Measurements from ENCODE around the gene RPS15. TPM values are rescaled to one million over a fixed set of nuclear protein-coding genes. Genes with fewer than 3 reads are reported as not detected.

RPS15 gene
- total and polyA plus RNA-seq, 9 of the 15 experiments (the other 6 are each of a cell fraction or from before 2014, with no cell fraction given): 605 to 2,791 (median 957) TPM

GRCh38 chr19:1441022-1441426, 2.8 kb downstream of the RPS15 start:
- ChIA-PET POLR2A (interaction anchor here (0.5 to 1.8 kb wide), 11 partner anchors 10 to 298 kb away, joined by 3 to 7 read pairs (median 3); partner anchors contain the start of gene CIRBP), CTCF (ENCODE audit: low intra/inter-chr PET ratio) (no interaction called here)
- FAIRE-seq (no peak), ATAC-seq (no peak), DNase-seq (ENCODE audit: extremely low read depth in 1 of 4, low spot score in 3 of 4) (no peak)
- no peak overlapping the region for H2AFZ ChIP-seq (ENCODE audit: low read depth, low read length)
- intact Hi-C loops (cut with micrococcal nuclease): loop anchor here (10.0 kb wide), 1 partner anchor 166 kb away; the partner anchor contains the start of gene FAM174C
- WGBS (ENCODE audit: insufficient coverage, low coverage, missing lambda C conversion rate): 88% methylated on average over 9 of the region's 9 CpGs
- no peaks in the 10 kb centered on the region for H3K9me3 ChIP-seq (replicated peaks; ENCODE audit: control insufficient read depth, insufficient read depth, low read depth, low read length)
- in situ Hi-C loops (cut with MboI): no loop called here
- peak overlapping the region; percentile 38; the same call in 1 of the 3 replicates for H3K27ac ChIP-seq (ENCODE audit: extremely low read depth, low read depth, low read length)
- peaks cover 45 to 91% of the 10 kb centered on the region in 2 experiments for H3K4me1 ChIP-seq (replicated peaks in 1 of 2; ENCODE audit: control insufficient read depth in 2 of 2, insufficient read depth in 2 of 2, low read length in 2 of 2)
- peaks cover 46% of the 10 kb centered on the region for H3K79me2 ChIP-seq (ENCODE audit: control insufficient read depth, insufficient read depth, low read length)
- peak overlapping the region; percentile 97 for H3K4me2 ChIP-seq (ENCODE audit: insufficient read depth, low read length)
- H3K36me3 ChIP-seq (ENCODE audit: control insufficient read depth, insufficient read depth, low read length): peaks cover 38% of the 10 kb centered on the region
- BruUV-seq (replicated peaks): no TSS peak
- H3K9me1 ChIP-seq (ENCODE audit: control insufficient read depth, insufficient read depth, low read length): no peaks in the 10 kb centered on the region
- H3K4me3 ChIP-seq: peak overlapping the region; percentile 70; the same call in 1 of the 2 replicates
- H3K9ac ChIP-seq (ENCODE audit: insufficient read depth in 1 of 2, low read depth in 2 of 2, low read length in 2 of 2): peak overlapping the region in 1 of 2 experiments; percentile 100; a peak in 3 of 4 replicates
- H3K27me3 ChIP-seq (ENCODE audit: control insufficient read depth in 2 of 2, insufficient read depth in 2 of 2, low read length in 2 of 2): no peaks in the 10 kb centered on the region
- peaks cover 29% of the 10 kb centered on the region for H4K20me1 ChIP-seq (replicated peaks; ENCODE audit: control insufficient read depth, insufficient read depth, low read length)
- no peak for TF ChIP-seq TCF15 (CRISPR knock-in tag; IDR thresholded peaks at IDR 0.05)
- 0 out of 2 replicates have a peak, but pooled peaks have one; percentile 38 for TF ChIP-seq POLR2AphosphoS2 (IDR thresholded peaks at IDR 0.05; ENCODE audit: low read length)
- TF ChIP-seq RBFOX2 (IDR thresholded peaks at IDR 0.05; ENCODE audit: low read depth, low read length): peak; percentile 60
- no peak for TF ChIP-seq GTF2F1 (IDR thresholded peaks at IDR 0.05; ENCODE audit: low read depth, low read length)
- TF ChIP-seq HMGN3 (IDR thresholded peaks at IDR 0.05; ENCODE audit: borderline replicate concordance, extremely low read depth, insufficient read length, low read depth, low read length): no peak
- no peak for TF ChIP-seq MECOM (CRISPR knock-in tag; IDR thresholded peaks at IDR 0.05)
- TF ChIP-seq ATF2 (CRISPR knock-in tag; IDR thresholded peaks at IDR 0.05): 0 out of 2 replicates have a peak, but pooled peaks have one; percentile 42
- TF ChIP-seq POLR2A (conservative IDR thresholded peaks at IDR 0.05): peak; percentile 31; the same call in 1 of the 2 replicates
- no peak for TF ChIP-seq RNF219 (CRISPR knock-in tag; IDR thresholded peaks at IDR 0.05)
- 0 out of 2 replicates have a peak, but pooled peaks have one; percentile 23 for TF ChIP-seq IRF2 (CRISPR knock-in tag; IDR thresholded peaks at IDR 0.05)
- peak; percentile 64 for TF ChIP-seq POLR2G (IDR thresholded peaks at IDR 0.05; ENCODE audit: low read depth, low read length)
- no peak for TF ChIP-seq VEZF1 (CRISPR knock-in tag; IDR thresholded peaks at IDR 0.05)

Measured in K562 (cell line).